Tibial nerve (tissue), 4 donors: ENCODE data around the gene SELENOS. TPM values are rescaled to one million over a fixed set of nuclear protein-coding genes. Genes with fewer than 3 reads are reported as not detected.

Source experiments
- DNase-seq, 2 donors: peaks; one replicate each; pipeline ENCODE4 v3.0.0-alpha.2; 2019; ENCODE audit warnings: low spot score in 2 of 2
- H3K27ac ChIP-seq, 4 donors: fragments of 200-600 bp; sonication (generic) in 3 of 4; one replicate each; pipeline ENCODE4 v1.5.1; 2017 to 2019; ENCODE audit warnings: mild to moderate bottlenecking in 1 of 4
- H3K27me3 ChIP-seq, 2 donors: fragments of 200-600 bp; sonication (generic) in 1 of 2; one replicate each; pipeline versions ENCODE4 v1.5.1 to v1.6.0; 2017 to 2019
- H3K36me3 ChIP-seq, 3 donors: fragments of 200-600 bp; sonication (generic); one replicate each; pipeline ENCODE4 v1.5.1; 2018 to 2019
- H3K4me1 ChIP-seq, 4 donors: fragments of 200-600 bp; sonication (generic) in 3 of 4; one replicate each; pipeline ENCODE4 v1.5.1; 2017 to 2019
- H3K4me3 ChIP-seq, 4 donors: fragments of 200-600 bp; sonication (generic) in 3 of 4; one replicate each; pipeline ENCODE4 v1.5.1; 2017 to 2019; ENCODE audit warnings: mild to moderate bottlenecking in 1 of 4, moderate library complexity in 1 of 4
- H3K9me3 ChIP-seq, 4 donors: fragments of 200-600 bp; sonication (generic) in 3 of 4; one replicate each; pipeline ENCODE4 v1.5.1; 2017 to 2019
- CTCF ChIP-seq, 5 experiments: fragments of 200-600 bp in 3 of 5; fragments of 450-650 bp in 2 of 5; sonication (generic) in 3 of 5; IDR thresholded peaks; one replicate each; pipeline ENCODE4 v1.5.1; 2016 to 2019; ENCODE audit warnings: antibody characterized with exemption in 5 of 5, mild to moderate bottlenecking in 3 of 5, moderate library complexity in 2 of 5
- EP300 ChIP-seq, 2 donors: sonication (generic); formaldehyde crosslinking; IDR thresholded peaks; one replicate each; pipeline ENCODE4 v1.6.1; 2017; ENCODE audit warnings: antibody characterized with exemption in 2 of 2, mild to moderate bottlenecking in 1 of 2
- POLR2A ChIP-seq, 2 donors: fragments of 450-650 bp; IDR thresholded peaks; one replicate each; pipeline ENCODE4 v1.6.1; 2017; ENCODE audit warnings: antibody characterized with exemption in 2 of 2, mild to moderate bottlenecking in 2 of 2, moderate library complexity in 2 of 2
- WGBS, 2 donors: methylation state at CpG; one replicate each; pipeline ENCODE4 v1.1.5; 2018; 5-methylcytosine and 5-hydroxymethylcytosine counted together
- total RNA-seq, 4 donors: library from RNA; depleted of rRNA; stranded (reverse); fragments of >200 nt; gene quantifications; one replicate each; pipeline ENCODE4 v1.1.0, GENCODE V29; 2016

The SELENOS gene
- total RNA-seq, 4 donors from 2014 or later: 64.8 to 104 (median 88.0) TPM

GRCh38 chr15:101323793-101324523 lies 46.7 kb upstream of the SELENOS start:
- no peaks in the 10 kb centered on the region for H3K4me1 ChIP-seq
- H3K4me3 ChIP-seq: no peak overlapping the region
- no peaks in the 10 kb centered on the region for H3K36me3 ChIP-seq
- DNase-seq: no peak
- no peaks in the 10 kb centered on the region for H3K9me3 ChIP-seq
- no peak overlapping the region for H3K27ac ChIP-seq
- TF ChIP-seq EP300 (IDR thresholded peaks at IDR 0.05): no peak
- TF ChIP-seq CTCF (IDR thresholded peaks at IDR 0.05): no peak
- TF ChIP-seq POLR2A (IDR thresholded peaks at IDR 0.05): no peak
- WGBS, 2 donors: 85 to 88% methylated on average over 21 of the region's 21 CpGs
- H3K27me3 ChIP-seq: peaks cover 0 to 9% of the 10 kb centered on the region in 2 donors

- TF ChIP-seq EP300 (IDR thresholded peaks at IDR 0.05): no peak
- H3K27me3 ChIP-seq: peaks cover 0 to 9% of the 10 kb centered on the region in 2 donors
- no peak overlapping the region for H3K4me3 ChIP-seq
- DNase-seq: no peak
- no peaks in the 10 kb centered on the region for H3K9me3 ChIP-seq
- H3K27ac ChIP-seq: no peak overlapping the region
- 86 to 91% methylated on average over 17 of the region's 17 CpGs for WGBS, 2 donors
- H3K36me3 ChIP-seq: no peaks in the 10 kb centered on the region
- H3K4me1 ChIP-seq: no peaks in the 10 kb centered on the region
These were observed 45.7 kb upstream of the SELENOS start for GRCh38 chr15:101322854-101323477.

GRCh38 chr15:101322016-101322695 lies 44.9 kb upstream of the SELENOS start:
- WGBS, 2 donors: 87 to 90% methylated on average over 21 of the region's 21 CpGs
- Histone ChIP-seq H3K4me3 (no peak overlapping the region), H3K27ac (no peak overlapping the region), H3K4me1 (no peaks in the 10 kb centered on the region), H3K9me3 (no peaks in the 10 kb centered on the region), H3K27me3 (peaks cover 0 to 9% of the 10 kb centered on the region in 2 donors), H3K36me3 (no peaks in the 10 kb centered on the region)
- no peak for TF ChIP-seq EP300 (IDR thresholded peaks at IDR 0.05)
- TF ChIP-seq CTCF (IDR thresholded peaks at IDR 0.05): no peak
- TF ChIP-seq POLR2A (IDR thresholded peaks at IDR 0.05): no peak
- DNase-seq: no peak

GRCh38 chr15:101320501-101321052 lies 43.3 kb upstream of the SELENOS start:
- TF ChIP-seq POLR2A (IDR thresholded peaks at IDR 0.05): no peak
- TF ChIP-seq CTCF (IDR thresholded peaks at IDR 0.05): peak in 2 of 5 experiments; percentile 5 to 25
- TF ChIP-seq EP300 (IDR thresholded peaks at IDR 0.05): no peak
- Histone ChIP-seq H3K27me3 (peaks cover 0 to 9% of the 10 kb centered on the region in 2 donors), H3K4me3 (peak overlapping the region in 1 of 4 donors; percentile 15), H3K4me1 (no peaks in the 10 kb centered on the region), H3K27ac (no peak overlapping the region), H3K9me3 (no peaks in the 10 kb centered on the region), H3K36me3 (no peaks in the 10 kb centered on the region)
- 40 to 48% methylated on average over 20 to 21 of the region's 21 CpGs for WGBS, 2 donors
- peak in 1 of 2 donors; percentile 15 for DNase-seq

- Histone ChIP-seq H3K4me1 (no peaks in the 10 kb centered on the region), H3K36me3 (no peaks in the 10 kb centered on the region), H3K27ac (no peak overlapping the region), H3K9me3 (no peaks in the 10 kb centered on the region), H3K27me3 (peaks cover 0 to 9% of the 10 kb centered on the region in 2 donors), H3K4me3 (no peak overlapping the region)
- no peak for DNase-seq
- no peak for TF ChIP-seq CTCF (IDR thresholded peaks at IDR 0.05)
- TF ChIP-seq POLR2A (IDR thresholded peaks at IDR 0.05): no peak
- TF ChIP-seq EP300 (IDR thresholded peaks at IDR 0.05): no peak
- WGBS, 2 donors: 56% methylated on average over 7 of the region's 7 CpGs
These were observed 41.6 kb upstream of the SELENOS start for GRCh38 chr15:101318839-101319238.
